ENCODE data around the gene UGT1A8.

- TF ChIP-seq POLR2A (IDR thresholded peaks at IDR 0.05; ENCODE audit: low read depth, low read length) = no peak
- no peak for TF ChIP-seq EZH2 (IDR thresholded peaks at IDR 0.05; ENCODE audit: borderline replicate concordance, low read depth, low read length, severe bottlenecking)
- TF ChIP-seq POLR2AphosphoS5 (IDR thresholded peaks at IDR 0.05; ENCODE audit: insufficient read depth, low read depth, low read length) = no peak
- TF ChIP-seq, protein P1, sequence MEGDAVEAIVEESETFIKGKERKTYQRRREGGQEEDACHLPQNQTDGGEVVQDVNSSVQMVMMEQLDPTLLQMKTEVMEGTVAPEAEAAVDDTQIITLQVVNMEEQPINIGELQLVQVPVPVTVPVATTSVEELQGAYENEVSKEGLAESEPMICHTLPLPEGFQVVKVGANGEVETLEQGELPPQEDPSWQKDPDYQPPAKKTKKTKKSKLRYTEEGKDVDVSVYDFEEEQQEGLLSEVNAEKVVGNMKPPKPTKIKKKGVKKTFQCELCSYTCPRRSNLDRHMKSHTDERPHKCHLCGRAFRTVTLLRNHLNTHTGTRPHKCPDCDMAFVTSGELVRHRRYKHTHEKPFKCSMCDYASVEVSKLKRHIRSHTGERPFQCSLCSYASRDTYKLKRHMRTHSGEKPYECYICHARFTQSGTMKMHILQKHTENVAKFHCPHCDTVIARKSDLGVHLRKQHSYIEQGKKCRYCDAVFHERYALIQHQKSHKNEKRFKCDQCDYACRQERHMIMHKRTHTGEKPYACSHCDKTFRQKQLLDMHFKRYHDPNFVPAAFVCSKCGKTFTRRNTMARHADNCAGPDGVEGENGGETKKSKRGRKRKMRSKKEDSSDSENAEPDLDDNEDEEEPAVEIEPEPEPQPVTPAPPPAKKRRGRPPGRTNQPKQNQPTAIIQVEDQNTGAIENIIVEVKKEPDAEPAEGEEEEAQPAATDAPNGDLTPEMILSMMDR (IDR thresholded peaks at IDR 0.05; ENCODE audit: extremely low read depth in 1 of 2, insufficient read depth in 1 of 2, low read depth in 1 of 2, low read length in 2 of 2) = no peak
- TF ChIP-seq, protein P2, sequence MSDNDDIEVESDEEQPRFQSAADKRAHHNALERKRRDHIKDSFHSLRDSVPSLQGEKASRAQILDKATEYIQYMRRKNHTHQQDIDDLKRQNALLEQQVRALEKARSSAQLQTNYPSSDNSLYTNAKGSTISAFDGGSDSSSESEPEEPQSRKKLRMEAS (IDR thresholded peaks at IDR 0.05; ENCODE audit: insufficient read depth, insufficient read length) = no peak
These were observed 149.0 kb downstream of the UGT1A8 start for GRCh38 chr2:233766416-233766815.

All from endothelial cell of umbilical vein (primary cell).